Hematopoietic multipotent progenitor cell treated with erythropoietin and hydrocortisone succinate and interleukin-3 and kit ligand, for 4 days (in vitro differentiated cells): ENCODE measurements around the gene MED13.
"Not testable (repeated sequence)": the region's sequence is repeated elsewhere in the genome, so short reads cannot be mapped to it uniquely, and the experiment has no call there.

ENCODE experiments used
- DNase-seq: peaks from one replicate; pipeline ENCODE4 v3.0.0-alpha.2; 2015

Gene MED13

DNA sequence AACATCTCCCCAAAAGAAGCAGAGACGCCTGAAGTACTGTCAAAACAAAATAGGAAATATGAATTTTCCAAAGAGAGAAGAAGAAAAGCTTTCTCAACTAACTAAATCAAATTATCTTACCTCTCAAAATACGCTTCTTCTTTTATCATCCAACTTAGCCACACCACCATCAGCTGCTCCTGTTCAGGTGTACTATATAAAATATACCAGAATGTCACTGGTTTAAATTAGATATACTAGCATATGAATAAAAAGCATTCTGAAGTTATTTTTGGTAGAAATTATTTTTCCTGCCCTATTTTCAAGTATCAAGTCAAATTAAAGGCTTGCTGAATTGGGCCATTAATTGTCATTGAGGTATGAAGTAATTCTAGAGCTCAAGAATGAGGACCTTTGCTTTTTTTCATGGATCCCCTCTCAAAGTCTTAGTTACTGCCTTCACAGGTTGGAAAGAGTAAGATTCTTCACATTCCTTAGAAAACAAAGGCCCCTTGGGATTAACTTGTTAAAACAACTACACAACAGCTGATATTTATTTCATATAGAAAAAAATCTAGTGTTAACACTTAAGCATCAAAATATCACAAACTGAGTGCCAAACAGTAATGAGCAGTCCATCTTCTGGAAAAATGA lies 167.4 kb downstream of the MED13 start:
- DNase-seq: no peak

- DNase-seq: no peak
Observed at GRCh38 chr17:61895391-61895790, 169.7 kb downstream of the MED13 start.

- DNase-seq: not testable (repeated sequence)
Observed at GRCh38 chr17:61894310-61894709, 170.8 kb downstream of the MED13 start.
